ENCODE data around the gene PEDS1. TPM values are rescaled to one million over a fixed set of nuclear protein-coding genes. Genes with fewer than 3 reads are reported as not detected.

The PEDS1 gene
- total and polyA plus RNA-seq, 2 of the 13 experiments (the other 11 are each of a cell fraction or from before 2014, with no cell fraction given) = 30.5 to 93.9 TPM

- TF ChIP-seq NCOA1 (CRISPR knock-in tag; IDR thresholded peaks at IDR 0.05) (no peak), NBN (conservative IDR thresholded peaks at IDR 0.05) (no peak), KLF12 (CRISPR knock-in tag; IDR thresholded peaks at IDR 0.05; ENCODE audit: borderline replicate concordance) (peak; percentile 82), HMGA1 (CRISPR knock-in tag; conservative IDR thresholded peaks at IDR 0.05) (no peak), ZBTB10 (CRISPR knock-in tag; IDR thresholded peaks at IDR 0.05; ENCODE audit: borderline replicate concordance) (no peak), RBFOX2 (IDR thresholded peaks at IDR 0.05; ENCODE audit: low read depth, low read length) (peak; percentile 58), ZNF576 (CRISPR knock-in tag; IDR thresholded peaks at IDR 0.05) (no peak), ETS1 (CRISPR knock-in tag; IDR thresholded peaks at IDR 0.05) (peak; percentile 30; the same call in 1 of the 2 replicates), AHR (CRISPR knock-in tag; IDR thresholded peaks at IDR 0.05) (0 out of 2 replicates have a peak, but pooled peaks have one; percentile 11), TAF1 (CRISPR knock-in tag; IDR thresholded peaks at IDR 0.05) (peak; percentile 17; the same call in 1 of the 2 replicates), ZBED4 (CRISPR knock-in tag; IDR thresholded peaks at IDR 0.05; ENCODE audit: borderline replicate concordance) (0 out of 2 replicates have a peak, but pooled peaks have one; percentile 2), NFYC (CRISPR knock-in tag; IDR thresholded peaks at IDR 0.05) (no peak), ZNF687 (CRISPR knock-in tag; IDR thresholded peaks at IDR 0.05) (peak; percentile 21; the same call in 1 of the 2 replicates), ZNF337 (CRISPR knock-in tag; IDR thresholded peaks at IDR 0.05; ENCODE audit: borderline replicate concordance, low read depth) (peak; percentile 4; the same call in 1 of the 2 replicates), TSC22D2 (CRISPR knock-in tag; IDR thresholded peaks at IDR 0.05; ENCODE audit: borderline replicate concordance) (no peak; the same call in 1 of the 2 replicates), ZFX (CRISPR knock-in tag; IDR thresholded peaks at IDR 0.05; ENCODE audit: low read depth) (no peak), ZNF720 (CRISPR knock-in tag; IDR thresholded peaks at IDR 0.05) (no peak)
Measured at GRCh38 chr20:50191065-50191543, 37.6 kb upstream of the PEDS1 start (continued).

All from HepG2 (cell line).